HG03460 (cell line): ENCODE measurements around the gene ZNF787.
"Not testable (repeated sequence)": the region's sequence is repeated elsewhere in the genome, so short reads cannot be mapped to it uniquely, and the experiment has no call there.

Experiments used
- ATAC-seq: cut with Tn5 transposase; IDR thresholded peaks from one replicate; pipeline ENCODE4 v1.9.1; 2021; ENCODE audit not compliant: unreplicated experiment

ZNF787 gene

GRCh38 chr19:56106993-56107392 lies 14.1 kb downstream of the ZNF787 start:
- no peak for ATAC-seq

DNA sequence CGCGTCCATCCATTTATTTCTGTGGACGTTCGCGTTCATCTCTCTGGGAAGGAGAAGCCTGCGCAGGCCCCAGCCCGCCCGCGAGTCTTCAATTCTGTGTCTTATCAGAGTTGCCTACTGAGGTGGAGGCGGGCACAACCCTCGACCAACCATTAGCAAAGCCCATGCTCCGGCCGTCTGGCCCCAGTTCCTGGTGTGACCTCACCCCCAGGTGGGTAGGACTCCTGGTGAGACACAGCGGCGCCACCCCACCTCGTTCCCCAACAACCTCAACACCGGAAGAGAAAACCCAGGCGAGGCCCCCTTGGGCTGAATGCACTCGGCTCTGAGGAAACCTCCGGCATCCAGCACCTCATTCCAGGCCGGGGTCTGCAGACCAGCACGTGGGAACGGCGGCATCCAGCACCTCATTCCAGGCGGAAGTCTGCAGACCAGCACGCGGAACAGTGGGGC lies 14.7 kb downstream of the ZNF787 start:
- no peak for ATAC-seq

DNA sequence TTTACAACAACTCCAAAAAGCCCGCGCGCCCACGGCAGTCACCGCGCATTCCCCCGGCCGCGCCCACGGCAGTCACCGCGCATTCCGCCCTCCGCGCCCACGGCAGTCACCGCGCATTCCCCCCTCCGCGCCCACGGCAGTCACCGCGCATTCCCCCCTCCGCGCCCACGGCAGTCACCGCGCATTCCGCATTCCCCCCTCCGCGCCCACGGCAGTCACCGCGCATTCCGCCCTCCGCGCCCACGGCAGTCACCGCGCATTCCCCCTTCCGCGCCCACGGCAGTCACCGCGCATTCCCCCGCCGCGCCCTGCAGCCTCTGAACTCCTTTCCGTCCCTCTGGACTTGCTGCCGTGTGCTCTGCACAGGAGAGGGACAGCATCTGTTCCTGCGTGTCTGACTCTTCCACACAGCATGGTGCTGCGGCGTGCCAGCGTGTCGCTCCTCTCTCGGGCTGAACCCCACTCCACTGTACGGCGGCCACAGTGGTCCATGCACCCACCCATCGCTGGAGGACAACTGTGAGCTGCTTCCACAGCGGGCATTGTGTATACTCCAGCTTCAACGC lies 15.2 kb downstream of the ZNF787 start:
- ATAC-seq = not testable (repeated sequence)

GRCh38 chr19:56105090-56105701 lies 15.9 kb downstream of the ZNF787 start:
- no peak for ATAC-seq

GRCh38 chr19:56104423-56104822 lies 16.7 kb downstream of the ZNF787 start:
- ATAC-seq = no peak

DNA sequence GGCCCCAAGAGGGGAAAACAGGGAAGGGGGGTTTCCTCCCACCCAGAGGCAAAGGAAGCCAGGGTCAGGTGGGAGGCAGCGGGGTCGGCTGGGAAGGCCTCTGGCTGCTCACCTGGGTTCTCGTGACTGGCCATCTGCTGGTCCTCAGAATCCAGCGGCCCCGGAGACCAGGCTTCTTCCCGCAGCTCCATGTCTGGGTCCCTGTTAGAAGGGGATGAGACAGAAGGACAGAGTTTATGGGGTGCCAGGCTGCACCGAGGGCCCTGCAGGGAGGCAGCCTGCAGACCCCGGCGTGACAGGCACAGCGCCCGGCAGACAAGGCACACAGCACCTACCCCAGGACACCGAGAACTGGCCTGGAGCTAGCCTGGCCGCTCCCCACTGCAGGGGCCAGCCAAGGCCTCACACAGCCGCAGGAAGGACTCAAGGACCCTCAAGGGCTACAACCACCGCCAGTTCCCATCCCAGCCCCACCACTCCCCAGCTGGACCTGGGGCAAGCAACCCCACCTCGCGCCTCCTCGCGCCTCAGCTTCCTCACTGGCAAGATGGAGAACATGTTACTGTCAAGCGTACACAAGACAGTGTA lies 18.0 kb downstream of the ZNF787 start:
- ATAC-seq = no peak

- ATAC-seq = no peak
These were observed 19.2 kb downstream of the ZNF787 start for GRCh38 chr19:56101746-56102535.

DNA sequence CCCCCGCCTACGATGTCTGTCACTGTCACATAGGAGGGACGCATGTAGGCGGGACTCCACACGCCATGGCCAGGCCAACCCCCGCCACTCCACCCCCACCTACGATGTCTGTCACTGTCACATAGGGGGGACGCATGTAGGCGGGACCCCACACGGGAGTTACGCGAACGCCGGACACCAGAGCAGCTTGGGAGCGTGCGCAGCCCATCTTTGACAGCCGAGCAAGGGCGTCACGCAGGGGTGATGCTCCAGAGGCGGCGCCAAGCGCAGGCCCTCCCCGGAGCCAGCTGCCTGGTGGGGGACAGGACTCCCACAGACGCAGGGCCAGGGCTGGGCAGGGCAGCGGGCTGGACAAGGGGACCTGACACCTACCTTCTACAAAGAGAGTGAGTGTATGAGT lies 20.0 kb downstream of the ZNF787 start:
- ATAC-seq = no peak

DNA sequence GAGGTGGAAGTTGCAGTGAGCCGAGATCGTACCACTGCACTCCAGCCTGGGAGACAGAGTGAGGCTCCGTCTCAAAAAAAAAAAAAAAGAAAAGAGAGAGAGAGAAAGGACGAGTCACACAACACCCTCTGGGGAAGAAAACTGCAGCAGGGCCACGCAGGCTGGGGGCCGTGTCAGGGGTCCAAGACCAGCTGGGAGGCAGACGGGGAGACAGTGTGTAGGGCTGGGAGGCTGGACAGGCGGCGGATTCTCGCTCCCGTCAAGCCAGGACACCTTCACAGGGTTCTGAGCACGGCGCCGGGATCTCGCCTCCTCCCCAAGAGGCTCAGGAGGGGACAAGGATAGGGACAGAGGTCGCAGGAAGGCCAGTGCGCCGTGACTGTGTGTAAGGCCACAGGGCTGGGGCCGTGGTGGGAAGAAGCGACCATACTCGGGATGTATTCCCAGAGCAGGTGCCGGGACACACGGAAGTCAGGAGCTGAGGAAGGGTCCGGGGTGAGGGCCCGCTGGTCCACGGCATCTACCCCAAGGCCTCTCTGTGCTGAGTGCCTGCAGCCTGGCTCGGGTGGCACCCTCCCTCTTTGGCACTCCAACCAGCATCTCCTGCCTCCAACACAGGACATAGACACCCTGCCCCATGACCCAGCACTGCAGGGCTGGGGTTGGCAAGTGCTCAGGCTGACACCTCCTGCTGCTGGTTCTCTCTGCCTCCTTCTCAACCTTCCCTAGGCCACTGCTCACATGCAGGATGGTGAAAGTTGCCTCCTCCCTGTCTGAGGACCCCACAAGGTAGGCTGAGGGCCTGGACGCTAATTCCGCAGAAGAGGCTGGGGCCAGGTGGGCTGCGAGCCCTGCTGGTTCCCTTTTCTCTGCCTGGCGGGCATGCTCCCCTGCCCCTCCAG lies 21.2 kb downstream of the ZNF787 start:
- ATAC-seq = no peak

GRCh38 chr19:56098731-56099568 lies 22.1 kb downstream of the ZNF787 start:
- ATAC-seq = no peak

DNA sequence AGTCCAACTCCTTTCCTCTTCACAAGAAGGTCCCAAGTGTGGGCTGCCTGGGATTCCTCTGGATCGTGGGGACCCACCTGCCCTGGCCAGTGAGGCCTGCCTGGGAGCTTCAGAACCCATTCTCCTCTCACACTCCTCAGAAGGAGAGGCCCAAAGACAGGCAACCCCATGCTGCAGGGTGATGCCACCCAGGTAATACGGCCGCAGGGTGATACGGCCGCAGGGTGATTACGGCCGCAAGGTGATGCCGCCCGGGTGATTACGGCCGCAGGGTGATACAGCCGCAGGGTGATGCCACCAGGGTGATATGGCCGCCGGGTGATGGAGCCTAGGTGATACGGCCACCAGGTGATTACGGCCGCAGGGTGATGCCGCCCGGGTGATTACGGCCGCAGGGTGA lies 22.9 kb downstream of the ZNF787 start:
- not testable (repeated sequence) for ATAC-seq

DNA sequence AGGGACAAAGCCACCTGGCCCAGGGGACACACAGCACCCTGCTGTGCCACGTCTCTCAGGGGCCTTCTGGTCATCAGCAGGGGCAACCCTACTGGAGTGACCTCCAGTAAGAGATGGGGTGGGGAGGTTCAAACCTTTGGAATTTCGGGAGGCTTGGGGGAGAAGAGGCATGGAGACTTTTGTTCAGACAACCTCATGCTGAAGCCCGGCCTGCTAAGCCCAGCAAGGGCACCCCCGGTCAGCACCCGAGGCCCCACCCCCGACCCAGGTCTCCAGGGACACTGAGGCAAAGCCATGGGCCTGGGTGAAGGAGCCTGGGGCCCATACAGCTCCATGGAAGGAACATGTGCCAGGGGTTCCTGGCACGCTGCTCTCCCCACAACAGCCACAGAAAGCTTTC lies 23.3 kb downstream of the ZNF787 start:
- ATAC-seq = no peak

DNA sequence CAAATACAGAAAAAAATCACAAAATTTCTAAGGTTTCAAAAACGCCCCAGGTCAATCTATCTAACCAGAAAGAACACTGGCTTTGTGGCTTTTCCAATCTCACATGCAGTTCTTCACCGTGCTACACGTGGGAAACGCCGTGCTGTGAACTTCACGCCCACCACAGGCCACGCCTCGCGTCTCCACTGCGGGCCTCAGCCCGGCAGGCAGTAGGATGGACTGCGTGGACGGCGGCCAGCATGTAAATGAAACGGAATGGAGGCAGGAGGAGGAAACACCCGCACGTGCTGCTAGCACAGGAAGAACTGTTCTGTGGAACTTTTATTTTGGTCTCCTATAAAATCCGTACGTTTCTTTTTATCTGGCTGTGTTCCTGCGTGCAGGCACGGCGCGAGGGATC lies 23.8 kb downstream of the ZNF787 start:
- ATAC-seq = no peak

GRCh38 chr19:56096665-56097064 lies 24.4 kb downstream of the ZNF787 start:
- ATAC-seq = no peak

DNA sequence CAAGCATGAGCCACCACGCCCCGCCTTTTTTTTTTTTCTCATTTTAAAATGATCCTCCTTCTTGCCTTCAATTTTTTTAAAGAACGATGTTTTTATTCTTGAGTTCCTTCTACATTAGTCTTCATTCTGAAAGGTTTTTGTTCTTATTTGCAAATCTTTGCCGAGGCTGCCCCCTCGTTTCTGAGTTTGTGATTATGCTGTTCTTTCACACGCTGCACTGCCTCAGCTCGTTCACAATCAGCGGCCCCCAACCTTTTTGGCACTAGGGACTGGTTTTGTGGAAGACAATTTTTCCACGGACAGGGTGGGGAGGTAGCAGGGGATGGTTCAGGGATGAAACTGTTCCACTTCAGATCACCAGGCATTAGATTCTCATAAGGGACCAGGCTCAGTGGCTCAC lies 26.6 kb downstream of the ZNF787 start:
- no peak for ATAC-seq

DNA sequence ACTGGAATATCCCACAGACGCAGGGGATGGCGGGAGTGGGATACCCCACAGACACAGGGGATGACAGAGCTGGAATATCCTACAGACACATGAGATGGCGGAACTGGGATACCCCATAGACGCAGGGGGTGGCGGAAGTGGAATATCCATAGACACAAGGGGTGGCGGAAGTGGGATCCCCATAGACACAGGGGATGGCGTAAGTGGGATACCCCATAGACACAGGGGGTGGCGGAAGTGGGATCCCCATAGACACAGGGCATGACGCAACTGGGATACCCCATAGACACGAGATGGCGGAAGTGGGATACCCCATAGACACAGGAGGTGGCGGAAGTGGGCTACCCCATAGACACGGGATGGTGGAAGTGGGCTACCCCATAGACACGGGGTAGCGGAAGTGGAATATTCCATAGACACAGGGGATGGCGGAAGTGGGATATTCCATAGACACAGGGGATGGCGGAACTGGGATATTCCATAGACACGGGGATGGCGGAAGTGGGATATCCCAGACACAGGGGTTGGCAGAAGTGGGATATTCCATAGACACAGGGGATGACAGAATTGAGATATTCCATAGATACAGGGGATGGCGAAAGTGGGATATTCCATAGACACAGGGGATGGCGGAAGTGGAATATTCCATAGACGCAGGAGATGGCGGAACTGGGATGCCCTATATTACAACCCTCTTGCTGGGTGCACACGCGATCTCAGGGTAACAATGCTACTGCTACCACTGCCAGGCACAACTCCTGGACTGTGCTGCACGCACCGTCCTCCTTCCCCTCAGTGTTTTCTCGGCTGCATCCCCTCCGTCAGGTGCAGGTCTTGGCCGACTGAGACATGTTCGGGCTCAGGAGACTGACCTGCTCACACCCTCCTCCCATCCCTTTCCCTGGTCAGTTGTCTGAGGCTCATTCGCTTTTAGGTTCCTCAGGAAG lies 28.1 kb downstream of the ZNF787 start:
- ATAC-seq = no peak

- ATAC-seq = no peak
These were observed 29.1 kb downstream of the ZNF787 start for GRCh38 chr19:56091751-56092546.

GRCh38 chr19:56091066-56091490 lies 30.0 kb downstream of the ZNF787 start:
- no peak for ATAC-seq
